ENCODE measurements around the gene MTHFSD. TPM values are rescaled to one million over a fixed set of nuclear protein-coding genes. Genes with fewer than 3 reads are reported as not detected.

The MTHFSD gene
- total RNA-seq, 1 experiment from 2014 or later, result 15.7 TPM

DNA sequence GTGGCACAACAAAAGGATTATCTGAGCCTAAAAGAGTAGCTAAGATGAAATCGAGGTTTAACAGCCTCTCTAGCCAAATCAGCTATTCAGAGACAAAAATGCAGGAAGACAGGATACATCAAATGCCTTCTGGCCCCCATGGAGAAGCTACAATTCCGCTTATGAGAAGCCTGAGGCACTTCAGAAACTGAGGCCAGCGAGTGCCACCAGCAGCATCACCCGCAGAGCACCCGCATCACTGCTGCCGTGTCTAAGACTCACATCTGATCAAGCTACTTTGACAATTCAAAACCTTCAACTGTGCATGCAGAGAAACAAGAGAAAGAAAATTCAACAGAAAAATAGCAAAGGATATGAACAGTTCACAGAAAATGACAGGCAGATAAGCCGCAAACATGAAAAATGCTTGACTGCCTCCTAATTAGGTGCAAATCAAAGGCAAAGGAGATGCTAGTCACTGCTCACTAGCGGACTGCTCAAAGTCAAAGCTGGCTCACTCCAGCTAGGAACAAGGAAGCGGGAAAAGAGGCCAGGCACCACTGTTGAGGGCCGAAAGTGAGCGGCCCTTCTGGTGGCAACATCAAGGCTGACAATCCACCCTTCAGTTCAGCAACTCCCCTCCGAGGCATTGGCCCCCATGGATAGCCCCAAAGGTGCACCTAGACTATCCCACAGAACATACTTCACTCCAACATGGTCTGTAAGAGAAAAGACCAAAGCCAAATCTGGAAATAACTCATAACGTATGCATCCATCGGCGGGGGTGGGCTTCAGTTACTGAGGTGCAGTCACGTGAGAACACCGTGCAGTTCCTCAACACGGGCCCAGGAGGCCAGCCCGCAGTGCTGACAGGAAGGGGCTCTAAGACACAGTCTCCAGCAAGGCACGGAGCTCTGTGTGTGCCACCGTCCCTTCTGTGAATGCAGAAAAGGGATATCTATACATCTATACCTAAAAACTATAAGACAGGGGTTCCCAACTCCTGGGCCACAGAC, 12.0 kb downstream of the MTHFSD start:
- H3K27ac Mint-ChIP-seq, result no peak overlapping the region

DNA sequence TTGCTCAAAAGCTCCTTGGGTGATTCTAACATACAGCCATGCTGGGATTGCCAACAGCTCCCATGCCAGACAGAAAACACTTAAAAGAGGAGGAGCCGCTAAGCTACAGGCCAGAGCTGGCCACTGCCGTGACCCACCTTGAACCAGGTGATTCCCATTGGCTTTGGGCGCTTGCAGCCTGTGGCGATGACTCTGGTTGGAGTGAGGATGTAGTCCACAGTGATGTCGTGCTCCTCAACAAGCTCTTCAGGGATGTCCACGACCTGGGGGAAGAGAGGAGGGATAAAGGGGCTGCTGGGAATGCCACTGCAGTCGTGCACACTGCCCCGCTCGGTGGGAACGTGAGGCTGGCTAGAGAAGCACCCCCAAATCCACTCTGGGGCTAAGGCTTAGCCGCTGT, 13.5 kb downstream of the MTHFSD start:
- peaks cover 3% of the 10 kb centered on the region; the same call in 1 of the 2 replicates for H3K9me3 Mint-ChIP-seq
- no peak for ATAC-seq
- no peaks in the 10 kb centered on the region for H3K27me3 Mint-ChIP-seq (ENCODE audit: low read depth)
- no peak overlapping the region for H3K4me3 Mint-ChIP-seq
- CTCF ChIA-PET, result interaction anchor here (1.3 kb wide), 1 partner anchor 10 kb away, joined by 3 read pairs; no protein-coding TSS in a partner anchor
- DNase-seq (ENCODE audit: low spot score), result no peak
- POLR2A ChIA-PET, result interaction anchor here (1.1 kb wide), 1 partner anchor 11 kb away, joined by 3 read pairs; no protein-coding TSS in a partner anchor
- peaks cover 27% of the 10 kb centered on the region for H3K36me3 Mint-ChIP-seq
- H3K27ac Mint-ChIP-seq, result no peak overlapping the region
- H3K4me1 Mint-ChIP-seq, result no peaks in the 10 kb centered on the region
- TF ChIP-seq, protein P1, sequence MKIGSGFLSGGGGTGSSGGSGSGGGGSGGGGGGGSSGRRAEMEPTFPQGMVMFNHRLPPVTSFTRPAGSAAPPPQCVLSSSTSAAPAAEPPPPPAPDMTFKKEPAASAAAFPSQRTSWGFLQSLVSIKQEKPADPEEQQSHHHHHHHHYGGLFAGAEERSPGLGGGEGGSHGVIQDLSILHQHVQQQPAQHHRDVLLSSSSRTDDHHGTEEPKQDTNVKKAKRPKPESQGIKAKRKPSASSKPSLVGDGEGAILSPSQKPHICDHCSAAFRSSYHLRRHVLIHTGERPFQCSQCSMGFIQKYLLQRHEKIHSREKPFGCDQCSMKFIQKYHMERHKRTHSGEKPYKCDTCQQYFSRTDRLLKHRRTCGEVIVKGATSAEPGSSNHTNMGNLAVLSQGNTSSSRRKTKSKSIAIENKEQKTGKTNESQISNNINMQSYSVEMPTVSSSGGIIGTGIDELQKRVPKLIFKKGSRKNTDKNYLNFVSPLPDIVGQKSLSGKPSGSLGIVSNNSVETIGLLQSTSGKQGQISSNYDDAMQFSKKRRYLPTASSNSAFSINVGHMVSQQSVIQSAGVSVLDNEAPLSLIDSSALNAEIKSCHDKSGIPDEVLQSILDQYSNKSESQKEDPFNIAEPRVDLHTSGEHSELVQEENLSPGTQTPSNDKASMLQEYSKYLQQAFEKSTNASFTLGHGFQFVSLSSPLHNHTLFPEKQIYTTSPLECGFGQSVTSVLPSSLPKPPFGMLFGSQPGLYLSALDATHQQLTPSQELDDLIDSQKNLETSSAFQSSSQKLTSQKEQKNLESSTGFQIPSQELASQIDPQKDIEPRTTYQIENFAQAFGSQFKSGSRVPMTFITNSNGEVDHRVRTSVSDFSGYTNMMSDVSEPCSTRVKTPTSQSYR (CRISPR knock-in tag; IDR thresholded peaks at IDR 0.05), result no peak
- TF ChIP-seq, protein P2, sequence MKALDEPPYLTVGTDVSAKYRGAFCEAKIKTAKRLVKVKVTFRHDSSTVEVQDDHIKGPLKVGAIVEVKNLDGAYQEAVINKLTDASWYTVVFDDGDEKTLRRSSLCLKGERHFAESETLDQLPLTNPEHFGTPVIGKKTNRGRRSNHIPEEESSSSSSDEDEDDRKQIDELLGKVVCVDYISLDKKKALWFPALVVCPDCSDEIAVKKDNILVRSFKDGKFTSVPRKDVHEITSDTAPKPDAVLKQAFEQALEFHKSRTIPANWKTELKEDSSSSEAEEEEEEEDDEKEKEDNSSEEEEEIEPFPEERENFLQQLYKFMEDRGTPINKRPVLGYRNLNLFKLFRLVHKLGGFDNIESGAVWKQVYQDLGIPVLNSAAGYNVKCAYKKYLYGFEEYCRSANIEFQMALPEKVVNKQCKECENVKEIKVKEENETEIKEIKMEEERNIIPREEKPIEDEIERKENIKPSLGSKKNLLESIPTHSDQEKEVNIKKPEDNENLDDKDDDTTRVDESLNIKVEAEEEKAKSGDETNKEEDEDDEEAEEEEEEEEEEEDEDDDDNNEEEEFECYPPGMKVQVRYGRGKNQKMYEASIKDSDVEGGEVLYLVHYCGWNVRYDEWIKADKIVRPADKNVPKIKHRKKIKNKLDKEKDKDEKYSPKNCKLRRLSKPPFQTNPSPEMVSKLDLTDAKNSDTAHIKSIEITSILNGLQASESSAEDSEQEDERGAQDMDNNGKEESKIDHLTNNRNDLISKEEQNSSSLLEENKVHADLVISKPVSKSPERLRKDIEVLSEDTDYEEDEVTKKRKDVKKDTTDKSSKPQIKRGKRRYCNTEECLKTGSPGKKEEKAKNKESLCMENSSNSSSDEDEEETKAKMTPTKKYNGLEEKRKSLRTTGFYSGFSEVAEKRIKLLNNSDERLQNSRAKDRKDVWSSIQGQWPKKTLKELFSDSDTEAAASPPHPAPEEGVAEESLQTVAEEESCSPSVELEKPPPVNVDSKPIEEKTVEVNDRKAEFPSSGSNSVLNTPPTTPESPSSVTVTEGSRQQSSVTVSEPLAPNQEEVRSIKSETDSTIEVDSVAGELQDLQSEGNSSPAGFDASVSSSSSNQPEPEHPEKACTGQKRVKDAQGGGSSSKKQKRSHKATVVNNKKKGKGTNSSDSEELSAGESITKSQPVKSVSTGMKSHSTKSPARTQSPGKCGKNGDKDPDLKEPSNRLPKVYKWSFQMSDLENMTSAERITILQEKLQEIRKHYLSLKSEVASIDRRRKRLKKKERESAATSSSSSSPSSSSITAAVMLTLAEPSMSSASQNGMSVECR (CRISPR knock-in tag; IDR thresholded peaks at IDR 0.05; ENCODE audit: borderline replicate concordance), result no peak
- TF ChIP-seq, protein P3, sequence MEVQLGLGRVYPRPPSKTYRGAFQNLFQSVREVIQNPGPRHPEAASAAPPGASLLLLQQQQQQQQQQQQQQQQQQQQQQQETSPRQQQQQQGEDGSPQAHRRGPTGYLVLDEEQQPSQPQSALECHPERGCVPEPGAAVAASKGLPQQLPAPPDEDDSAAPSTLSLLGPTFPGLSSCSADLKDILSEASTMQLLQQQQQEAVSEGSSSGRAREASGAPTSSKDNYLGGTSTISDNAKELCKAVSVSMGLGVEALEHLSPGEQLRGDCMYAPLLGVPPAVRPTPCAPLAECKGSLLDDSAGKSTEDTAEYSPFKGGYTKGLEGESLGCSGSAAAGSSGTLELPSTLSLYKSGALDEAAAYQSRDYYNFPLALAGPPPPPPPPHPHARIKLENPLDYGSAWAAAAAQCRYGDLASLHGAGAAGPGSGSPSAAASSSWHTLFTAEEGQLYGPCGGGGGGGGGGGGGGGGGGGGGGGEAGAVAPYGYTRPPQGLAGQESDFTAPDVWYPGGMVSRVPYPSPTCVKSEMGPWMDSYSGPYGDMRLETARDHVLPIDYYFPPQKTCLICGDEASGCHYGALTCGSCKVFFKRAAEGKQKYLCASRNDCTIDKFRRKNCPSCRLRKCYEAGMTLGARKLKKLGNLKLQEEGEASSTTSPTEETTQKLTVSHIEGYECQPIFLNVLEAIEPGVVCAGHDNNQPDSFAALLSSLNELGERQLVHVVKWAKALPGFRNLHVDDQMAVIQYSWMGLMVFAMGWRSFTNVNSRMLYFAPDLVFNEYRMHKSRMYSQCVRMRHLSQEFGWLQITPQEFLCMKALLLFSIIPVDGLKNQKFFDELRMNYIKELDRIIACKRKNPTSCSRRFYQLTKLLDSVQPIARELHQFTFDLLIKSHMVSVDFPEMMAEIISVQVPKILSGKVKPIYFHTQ (CRISPR knock-in tag; IDR thresholded peaks at IDR 0.05), result no peak
- TF ChIP-seq ZNF423 (CRISPR knock-in tag; IDR thresholded peaks at IDR 0.05), result no peak
- TF ChIP-seq, protein P4, sequence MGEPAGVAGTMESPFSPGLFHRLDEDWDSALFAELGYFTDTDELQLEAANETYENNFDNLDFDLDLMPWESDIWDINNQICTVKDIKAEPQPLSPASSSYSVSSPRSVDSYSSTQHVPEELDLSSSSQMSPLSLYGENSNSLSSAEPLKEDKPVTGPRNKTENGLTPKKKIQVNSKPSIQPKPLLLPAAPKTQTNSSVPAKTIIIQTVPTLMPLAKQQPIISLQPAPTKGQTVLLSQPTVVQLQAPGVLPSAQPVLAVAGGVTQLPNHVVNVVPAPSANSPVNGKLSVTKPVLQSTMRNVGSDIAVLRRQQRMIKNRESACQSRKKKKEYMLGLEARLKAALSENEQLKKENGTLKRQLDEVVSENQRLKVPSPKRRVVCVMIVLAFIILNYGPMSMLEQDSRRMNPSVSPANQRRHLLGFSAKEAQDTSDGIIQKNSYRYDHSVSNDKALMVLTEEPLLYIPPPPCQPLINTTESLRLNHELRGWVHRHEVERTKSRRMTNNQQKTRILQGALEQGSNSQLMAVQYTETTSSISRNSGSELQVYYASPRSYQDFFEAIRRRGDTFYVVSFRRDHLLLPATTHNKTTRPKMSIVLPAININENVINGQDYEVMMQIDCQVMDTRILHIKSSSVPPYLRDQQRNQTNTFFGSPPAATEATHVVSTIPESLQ (CRISPR knock-in tag; IDR thresholded peaks at IDR 0.05), result no peak
- TF ChIP-seq, protein P5, sequence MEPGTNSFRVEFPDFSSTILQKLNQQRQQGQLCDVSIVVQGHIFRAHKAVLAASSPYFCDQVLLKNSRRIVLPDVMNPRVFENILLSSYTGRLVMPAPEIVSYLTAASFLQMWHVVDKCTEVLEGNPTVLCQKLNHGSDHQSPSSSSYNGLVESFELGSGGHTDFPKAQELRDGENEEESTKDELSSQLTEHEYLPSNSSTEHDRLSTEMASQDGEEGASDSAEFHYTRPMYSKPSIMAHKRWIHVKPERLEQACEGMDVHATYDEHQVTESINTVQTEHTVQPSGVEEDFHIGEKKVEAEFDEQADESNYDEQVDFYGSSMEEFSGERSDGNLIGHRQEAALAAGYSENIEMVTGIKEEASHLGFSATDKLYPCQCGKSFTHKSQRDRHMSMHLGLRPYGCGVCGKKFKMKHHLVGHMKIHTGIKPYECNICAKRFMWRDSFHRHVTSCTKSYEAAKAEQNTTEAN (CRISPR knock-in tag; IDR thresholded peaks at IDR 0.05), result no peak
- TF ChIP-seq ZBTB21 (CRISPR knock-in tag; IDR thresholded peaks at IDR 0.05; ENCODE audit: borderline replicate concordance), result no peak
- TF ChIP-seq, protein P6, sequence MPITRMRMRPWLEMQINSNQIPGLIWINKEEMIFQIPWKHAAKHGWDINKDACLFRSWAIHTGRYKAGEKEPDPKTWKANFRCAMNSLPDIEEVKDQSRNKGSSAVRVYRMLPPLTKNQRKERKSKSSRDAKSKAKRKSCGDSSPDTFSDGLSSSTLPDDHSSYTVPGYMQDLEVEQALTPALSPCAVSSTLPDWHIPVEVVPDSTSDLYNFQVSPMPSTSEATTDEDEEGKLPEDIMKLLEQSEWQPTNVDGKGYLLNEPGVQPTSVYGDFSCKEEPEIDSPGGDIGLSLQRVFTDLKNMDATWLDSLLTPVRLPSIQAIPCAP (CRISPR knock-in tag; IDR thresholded peaks at IDR 0.05), result no peak
- TF ChIP-seq, protein P7, sequence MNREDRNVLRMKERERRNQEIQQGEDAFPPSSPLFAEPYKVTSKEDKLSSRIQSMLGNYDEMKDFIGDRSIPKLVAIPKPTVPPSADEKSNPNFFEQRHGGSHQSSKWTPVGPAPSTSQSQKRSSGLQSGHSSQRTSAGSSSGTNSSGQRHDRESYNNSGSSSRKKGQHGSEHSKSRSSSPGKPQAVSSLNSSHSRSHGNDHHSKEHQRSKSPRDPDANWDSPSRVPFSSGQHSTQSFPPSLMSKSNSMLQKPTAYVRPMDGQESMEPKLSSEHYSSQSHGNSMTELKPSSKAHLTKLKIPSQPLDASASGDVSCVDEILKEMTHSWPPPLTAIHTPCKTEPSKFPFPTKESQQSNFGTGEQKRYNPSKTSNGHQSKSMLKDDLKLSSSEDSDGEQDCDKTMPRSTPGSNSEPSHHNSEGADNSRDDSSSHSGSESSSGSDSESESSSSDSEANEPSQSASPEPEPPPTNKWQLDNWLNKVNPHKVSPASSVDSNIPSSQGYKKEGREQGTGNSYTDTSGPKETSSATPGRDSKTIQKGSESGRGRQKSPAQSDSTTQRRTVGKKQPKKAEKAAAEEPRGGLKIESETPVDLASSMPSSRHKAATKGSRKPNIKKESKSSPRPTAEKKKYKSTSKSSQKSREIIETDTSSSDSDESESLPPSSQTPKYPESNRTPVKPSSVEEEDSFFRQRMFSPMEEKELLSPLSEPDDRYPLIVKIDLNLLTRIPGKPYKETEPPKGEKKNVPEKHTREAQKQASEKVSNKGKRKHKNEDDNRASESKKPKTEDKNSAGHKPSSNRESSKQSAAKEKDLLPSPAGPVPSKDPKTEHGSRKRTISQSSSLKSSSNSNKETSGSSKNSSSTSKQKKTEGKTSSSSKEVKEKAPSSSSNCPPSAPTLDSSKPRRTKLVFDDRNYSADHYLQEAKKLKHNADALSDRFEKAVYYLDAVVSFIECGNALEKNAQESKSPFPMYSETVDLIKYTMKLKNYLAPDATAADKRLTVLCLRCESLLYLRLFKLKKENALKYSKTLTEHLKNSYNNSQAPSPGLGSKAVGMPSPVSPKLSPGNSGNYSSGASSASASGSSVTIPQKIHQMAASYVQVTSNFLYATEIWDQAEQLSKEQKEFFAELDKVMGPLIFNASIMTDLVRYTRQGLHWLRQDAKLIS (CRISPR knock-in tag; IDR thresholded peaks at IDR 0.05; ENCODE audit: borderline replicate concordance), result no peak

More for the DNA sequence above, 12.0 kb downstream of the MTHFSD start:
- H3K9me3 Mint-ChIP-seq, result peaks cover 3% of the 10 kb centered on the region; the same call in 1 of the 2 replicates
- no peaks in the 10 kb centered on the region for H3K4me1 Mint-ChIP-seq
- ChIA-PET CTCF (no interaction called here), POLR2A (no interaction called here)
- DNase-seq (ENCODE audit: low spot score) (no peak), ATAC-seq (no peak)
- peaks cover 27% of the 10 kb centered on the region for H3K36me3 Mint-ChIP-seq
- H3K27me3 Mint-ChIP-seq (ENCODE audit: low read depth), result no peaks in the 10 kb centered on the region
- no peak overlapping the region for H3K4me3 Mint-ChIP-seq
- TF ChIP-seq ATF1 (CRISPR knock-in tag; IDR thresholded peaks at IDR 0.05) (no peak), CREB1 (CRISPR knock-in tag; IDR thresholded peaks at IDR 0.05) (no peak), EMX1 (CRISPR knock-in tag; IDR thresholded peaks at IDR 0.05) (no peak)
- TF ChIP-seq, protein P8, sequence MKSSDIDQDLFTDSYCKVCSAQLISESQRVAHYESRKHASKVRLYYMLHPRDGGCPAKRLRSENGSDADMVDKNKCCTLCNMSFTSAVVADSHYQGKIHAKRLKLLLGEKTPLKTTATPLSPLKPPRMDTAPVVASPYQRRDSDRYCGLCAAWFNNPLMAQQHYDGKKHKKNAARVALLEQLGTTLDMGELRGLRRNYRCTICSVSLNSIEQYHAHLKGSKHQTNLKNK (CRISPR knock-in tag; IDR thresholded peaks at IDR 0.05), result no peak

Data from WTC11 (cell line).